Activated CD4-positive, alpha-beta T cell treated with anti-CD3 and anti-CD28 coated beads, Interleukin-10, Interleukin-2, amounts not matched to agents 100 ng/mL and 50 ng/mL, durations not matched to agents 16 hours and 8 hours (primary cell): ENCODE results near the gene NPY2R.

ENCODE experiments used
- DNase-seq: peaks from one replicate; pipeline ENCODE4 v3.0.0-alpha.2; 2020

NPY2R gene

DNA sequence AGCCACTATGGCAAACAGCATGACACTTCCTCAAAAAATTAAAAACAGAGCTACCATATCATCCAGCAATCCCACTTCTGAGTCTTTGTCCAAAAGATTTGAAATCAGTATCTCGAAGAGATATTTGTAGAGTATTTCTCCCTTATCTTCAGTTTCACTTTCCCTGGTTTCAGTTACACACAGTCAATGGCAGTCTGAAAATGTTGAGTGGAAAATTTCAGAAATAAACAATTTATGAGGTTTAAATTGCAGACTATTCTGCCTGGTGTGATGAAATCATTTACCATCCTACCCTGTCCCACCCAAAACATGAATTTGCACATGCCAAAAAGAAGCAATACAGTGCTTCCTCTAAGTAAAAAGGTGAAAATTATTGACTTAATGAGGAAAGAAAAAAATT is 43.9 kb downstream of the NPY2R start:
- no peak for DNase-seq

DNA sequence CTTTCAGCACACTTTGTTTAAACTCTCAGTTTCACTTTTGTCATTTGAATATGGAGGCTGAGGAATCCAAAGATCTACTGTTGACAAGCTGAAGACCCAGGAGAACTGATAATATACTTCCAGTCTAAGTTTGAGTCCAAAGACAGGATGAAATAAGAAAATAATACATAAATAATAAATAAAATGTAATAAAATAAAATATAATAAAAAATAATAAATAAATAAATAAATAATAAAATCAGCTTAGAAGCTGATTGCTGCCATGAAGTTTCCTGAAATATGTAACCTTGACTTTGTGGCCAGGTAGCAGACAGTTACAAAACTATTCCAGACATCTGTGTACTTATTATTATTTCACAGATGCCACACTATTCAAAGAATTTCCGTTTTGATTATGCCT is 55.0 kb downstream of the NPY2R start:
- no peak for DNase-seq

GRCh38 chr4:155265113-155265512 is 56.7 kb downstream of the NPY2R start:
- no peak for DNase-seq
